D721Med (cell line): ENCODE measurements around the gene IER3.
"Not testable (repeated sequence)": the region's sequence is repeated elsewhere in the genome, so short reads cannot be mapped to it uniquely, and the experiment has no call there.

Experiments used
- DNase-seq: peaks from one replicate; pipeline ENCODE4 v3.0.0; 2011; ENCODE audit warnings: low spot score; ENCODE audit not compliant: insufficient read length
- FAIRE-seq: peaks from 2 replicates; lab custom pipeline; 2011; peaks lifted over from hg19 to GRCh38; lab: Jason Lieb, UNC
- TF ChIP-seq, protein P1 (sequence below): IDR thresholded peaks from 2 replicates; pipeline ENCODE4 v1.5.1; 2012; ENCODE audit warnings: mild to moderate bottlenecking, control low read depth; ENCODE audit not compliant: insufficient read depth; ENCODE audit errors: missing control alignments

Gene IER3

DNA sequence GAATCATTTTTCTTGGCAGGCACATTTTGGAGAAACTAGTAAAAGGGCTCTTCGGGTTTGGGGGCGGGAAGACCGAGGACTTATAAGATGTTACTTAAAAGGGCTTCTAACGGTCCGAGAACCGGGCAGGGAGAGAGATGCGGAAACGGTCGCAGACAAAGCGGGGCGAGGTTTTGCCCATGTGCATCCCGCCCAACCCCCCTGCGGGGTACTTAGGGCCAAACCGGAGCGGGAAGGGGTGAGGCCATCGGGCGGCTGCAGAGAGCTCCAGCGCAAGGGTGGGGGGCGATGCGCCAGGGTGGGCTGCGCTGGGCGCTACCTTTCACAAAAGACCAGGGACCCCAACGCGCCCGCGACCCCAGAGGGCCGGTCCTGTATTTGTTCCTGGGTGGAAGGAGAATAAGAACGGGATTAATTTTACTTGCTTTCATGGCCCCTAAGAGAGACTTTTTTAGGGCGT is 23.6 kb downstream of the IER3 start:
- FAIRE-seq (no peak), DNase-seq (no peak)
- TF ChIP-seq, protein P1, sequence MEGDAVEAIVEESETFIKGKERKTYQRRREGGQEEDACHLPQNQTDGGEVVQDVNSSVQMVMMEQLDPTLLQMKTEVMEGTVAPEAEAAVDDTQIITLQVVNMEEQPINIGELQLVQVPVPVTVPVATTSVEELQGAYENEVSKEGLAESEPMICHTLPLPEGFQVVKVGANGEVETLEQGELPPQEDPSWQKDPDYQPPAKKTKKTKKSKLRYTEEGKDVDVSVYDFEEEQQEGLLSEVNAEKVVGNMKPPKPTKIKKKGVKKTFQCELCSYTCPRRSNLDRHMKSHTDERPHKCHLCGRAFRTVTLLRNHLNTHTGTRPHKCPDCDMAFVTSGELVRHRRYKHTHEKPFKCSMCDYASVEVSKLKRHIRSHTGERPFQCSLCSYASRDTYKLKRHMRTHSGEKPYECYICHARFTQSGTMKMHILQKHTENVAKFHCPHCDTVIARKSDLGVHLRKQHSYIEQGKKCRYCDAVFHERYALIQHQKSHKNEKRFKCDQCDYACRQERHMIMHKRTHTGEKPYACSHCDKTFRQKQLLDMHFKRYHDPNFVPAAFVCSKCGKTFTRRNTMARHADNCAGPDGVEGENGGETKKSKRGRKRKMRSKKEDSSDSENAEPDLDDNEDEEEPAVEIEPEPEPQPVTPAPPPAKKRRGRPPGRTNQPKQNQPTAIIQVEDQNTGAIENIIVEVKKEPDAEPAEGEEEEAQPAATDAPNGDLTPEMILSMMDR: no peak

DNA sequence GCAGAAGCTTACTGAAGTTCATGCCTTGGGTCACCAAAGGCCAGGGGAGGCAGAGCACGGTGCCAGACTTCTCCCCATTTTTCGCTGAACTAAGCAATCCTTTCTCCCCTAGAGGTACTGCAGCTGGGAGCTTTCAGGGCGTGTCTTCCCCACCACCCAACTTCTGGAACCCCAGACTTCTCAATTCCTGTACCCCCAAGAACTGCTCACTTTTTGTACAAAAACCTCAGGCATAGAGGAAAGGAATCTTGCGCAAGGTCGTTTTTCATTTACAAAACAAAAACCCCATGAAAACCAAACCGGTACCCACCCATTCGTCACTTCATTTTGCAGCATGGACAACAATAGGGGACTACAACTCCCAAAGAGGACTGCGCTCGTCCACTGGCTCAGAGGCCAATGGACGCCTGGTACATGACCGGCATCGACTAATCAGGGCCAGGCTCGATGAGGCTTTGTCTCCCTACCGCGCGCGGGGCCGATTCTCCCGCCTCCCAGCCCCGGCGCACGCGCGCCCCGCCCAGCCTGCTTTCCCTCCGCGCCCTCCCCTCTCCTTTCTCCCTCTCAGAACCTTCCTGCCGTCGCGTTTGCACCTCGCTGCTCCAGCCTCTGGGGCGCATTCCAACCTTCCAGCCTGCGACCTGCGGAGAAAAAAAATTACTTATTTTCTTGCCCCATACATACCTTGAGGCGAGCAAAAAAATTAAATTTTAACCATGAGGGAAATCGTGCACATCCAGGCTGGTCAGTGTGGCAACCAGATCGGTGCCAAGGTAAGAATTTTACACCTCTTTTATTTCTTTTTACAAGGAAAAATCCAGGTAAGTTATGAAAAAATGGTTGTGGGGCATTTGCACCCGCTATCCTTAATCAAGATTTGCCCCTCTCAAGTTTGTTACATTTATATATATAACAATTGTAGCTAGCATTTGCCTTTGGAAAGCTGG is 24.3 kb downstream of the IER3 start, which contains the start of gene TUBB:
Gene TUBB (plus strand): TSS at position 562 of the 947 bp plus-strand sequence. CDS start 155 bp downstream, at position 717.
- TF ChIP-seq, protein P1: no peak
- no peak for FAIRE-seq
- DNase-seq: peak; percentile 44

DNA sequence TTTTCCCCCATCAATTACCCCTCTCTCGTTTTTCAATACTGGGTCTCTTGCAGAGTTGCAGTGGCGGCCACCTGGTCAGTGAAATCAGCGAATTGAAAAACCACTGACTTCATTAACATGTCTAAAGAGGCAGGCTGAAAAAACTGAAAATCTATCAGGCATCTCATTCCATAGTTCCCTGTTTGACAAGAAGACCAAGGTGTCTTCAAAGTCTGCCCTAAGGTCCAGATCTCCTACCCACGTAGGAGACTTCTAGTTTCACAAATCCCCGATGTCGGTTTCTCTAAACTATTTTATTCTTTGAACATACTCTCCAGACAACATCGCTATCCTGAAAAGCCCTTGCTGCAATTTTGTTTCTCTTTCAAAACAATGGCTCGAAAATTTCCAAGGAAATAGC is 25.0 kb downstream of the IER3 start:
- FAIRE-seq (no peak), DNase-seq (no peak)
- TF ChIP-seq, protein P1: no peak

DNA sequence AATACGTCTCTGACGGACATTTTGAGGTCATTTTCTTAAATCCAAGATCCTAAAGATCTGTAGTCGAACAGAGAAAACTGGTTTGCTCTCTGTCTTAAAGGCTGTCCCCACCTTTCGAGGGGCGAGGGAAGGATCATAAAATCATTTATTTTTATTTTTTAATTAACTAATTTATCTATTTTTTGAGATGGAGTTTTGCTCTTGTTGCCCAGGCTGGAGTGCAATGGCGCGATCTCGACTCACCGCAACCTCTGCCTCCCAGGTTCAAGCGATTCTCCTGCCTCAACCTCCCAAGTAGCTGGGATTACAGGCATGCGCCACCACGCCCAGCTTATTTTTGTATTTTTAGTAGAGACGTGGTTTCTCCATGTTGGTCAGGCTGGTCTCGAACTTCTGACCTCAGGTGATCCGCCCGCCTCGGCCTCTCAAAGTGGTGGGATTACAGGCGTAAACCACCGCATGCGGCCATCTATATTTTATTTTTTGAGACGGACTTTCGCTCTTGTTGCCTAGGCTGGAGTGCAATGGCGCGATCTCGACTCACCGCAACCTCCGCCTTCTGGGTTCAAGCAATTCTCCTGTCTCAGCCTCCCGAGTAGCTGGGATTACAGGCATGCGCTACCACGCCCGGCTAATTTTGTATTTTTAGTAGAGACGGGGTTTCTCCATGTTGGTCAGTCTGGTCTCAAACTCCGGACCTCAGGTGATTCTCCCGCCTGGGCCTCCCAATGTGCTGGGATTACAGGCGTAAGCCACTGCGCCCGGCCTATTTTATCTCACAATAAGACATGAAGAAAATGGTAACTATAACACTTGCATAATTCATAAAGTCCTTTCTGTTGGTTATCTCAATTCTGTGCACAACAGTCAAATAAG is 26.3 kb downstream of the IER3 start:
- DNase-seq, FAIRE-seq: not testable (repeated sequence)

DNA sequence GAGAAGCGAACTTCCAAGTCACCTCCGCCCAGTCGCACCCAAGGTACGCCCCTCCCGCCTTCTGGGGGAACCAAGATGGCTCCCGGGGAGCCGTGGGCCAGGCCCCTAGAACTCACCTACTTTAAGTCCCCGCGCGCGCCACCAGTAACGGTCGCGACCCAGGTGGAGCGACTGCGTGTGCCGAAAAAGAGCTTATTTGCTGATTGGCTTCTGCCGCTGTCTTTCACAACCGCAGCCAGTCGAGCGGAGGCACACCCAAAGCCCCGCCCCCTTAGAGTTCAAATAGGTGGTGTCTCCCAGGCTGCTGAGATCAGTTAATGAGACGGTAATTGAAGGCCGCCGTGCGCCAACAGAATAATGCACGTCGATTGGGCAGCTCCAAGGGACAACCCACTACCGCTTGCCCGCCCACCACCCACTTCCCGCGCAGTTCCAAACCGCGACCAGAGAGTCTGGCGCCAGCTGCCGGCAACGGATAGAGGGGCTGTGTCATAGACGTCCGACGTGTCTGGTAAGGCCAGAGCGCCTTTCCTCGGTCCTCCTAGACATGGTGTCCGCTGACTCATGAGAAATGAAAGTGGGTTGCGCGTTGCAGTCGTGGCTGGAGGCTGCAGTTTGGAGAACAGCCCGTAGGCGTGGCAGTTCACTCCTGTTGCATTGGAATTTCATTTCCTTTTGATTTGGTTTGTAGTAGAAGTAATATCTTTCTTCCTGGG is 27.1 kb downstream of the IER3 start, which contains the start of gene MDC1:
Gene MDC1 (minus strand): TSS at position 153 of the 716 bp plus-strand sequence. CDS start 2,106 bp downstream, outside the sequence.
- TF ChIP-seq, protein P1: no peak
- FAIRE-seq (no peak), DNase-seq (peak; percentile 80)

DNA sequence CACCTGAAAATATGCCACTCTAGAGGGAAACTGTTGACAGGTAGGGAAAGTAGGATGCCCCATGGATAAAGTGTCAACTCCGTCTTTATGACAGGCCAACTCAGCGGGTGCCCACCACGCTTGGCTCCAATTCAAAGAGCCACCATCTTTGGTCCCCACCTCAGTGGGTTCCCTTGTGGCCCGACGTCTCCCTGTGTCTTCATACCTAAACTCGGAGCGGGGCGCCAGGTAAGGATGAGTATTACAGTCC is 27.5 kb downstream of the IER3 start:
- TF ChIP-seq, protein P1: no peak
- FAIRE-seq (no peak), DNase-seq (no peak)

DNA sequence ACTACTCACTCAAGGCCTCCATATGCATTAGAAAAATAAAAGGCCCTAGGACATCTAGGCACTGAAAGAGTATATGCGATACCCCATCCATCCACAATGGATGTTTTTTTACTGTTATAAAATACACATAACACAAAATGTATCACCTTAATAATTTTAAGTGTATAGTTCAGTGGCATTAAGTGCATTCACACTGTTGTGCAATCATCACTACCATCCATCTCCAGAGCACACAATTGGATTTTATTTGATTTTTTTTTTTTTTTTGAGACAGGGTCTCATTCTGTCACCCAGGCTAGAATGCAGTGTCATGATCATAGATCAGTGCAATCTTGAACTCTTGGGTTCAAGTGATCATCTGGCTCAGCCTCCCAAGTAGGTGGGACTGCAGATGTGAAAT is 30.1 kb downstream of the IER3 start:
- FAIRE-seq: no peak
- TF ChIP-seq, protein P1: no peak
- no peak for DNase-seq
